GM19035 (cell line): Measurements from ENCODE around the gene FBXL16.

Source experiments
- ATAC-seq: cut with Tn5 transposase; IDR thresholded peaks from one replicate; pipeline ENCODE4 v1.9.1; 2021; ENCODE audit not compliant: unreplicated experiment

The FBXL16 gene

GRCh38 chr16:735982-736453 lies 30.4 kb upstream of the FBXL16 start:
- ATAC-seq, result peak; percentile 34

GRCh38 chr16:734981-735881 lies 29.6 kb upstream of the FBXL16 start:
- ATAC-seq, result no peak

- no peak for ATAC-seq
Measured at GRCh38 chr16:734208-734980, 28.8 kb upstream of the FBXL16 start.

GRCh38 chr16:733382-734207 lies 28.0 kb upstream of the FBXL16 start:
- no peak for ATAC-seq

- no peak for ATAC-seq
Measured at GRCh38 chr16:732936-733335, 27.3 kb upstream of the FBXL16 start.

- no peak for ATAC-seq
Measured at GRCh38 chr16:732332-732731, 26.7 kb upstream of the FBXL16 start.

- no peak for ATAC-seq
Measured at GRCh38 chr16:730666-731509, 25.3 kb upstream of the FBXL16 start.

GRCh38 chr16:729768-730665 lies 24.4 kb upstream of the FBXL16 start:
- no peak for ATAC-seq

- no peak for ATAC-seq
Measured at GRCh38 chr16:728890-729744, 23.5 kb upstream of the FBXL16 start.

GRCh38 chr16:728131-728889 lies 22.7 kb upstream of the FBXL16 start:
- ATAC-seq, result peak; percentile 36

- peak; percentile 13 for ATAC-seq
Measured at GRCh38 chr16:727291-727977, 21.8 kb upstream of the FBXL16 start.

GRCh38 chr16:726438-727290 lies 21.1 kb upstream of the FBXL16 start, which contains the start of the genes CCDC78 and HAGHL:
TSS of gene CCDC78 (minus strand) at chr16:726443. CDS start at chr16:726367, 76 bp downstream.
TSS of gene HAGHL (plus strand) at chr16:727106. CDS start at chr16:727510, 404 bp downstream.
- peak; percentile 32 for ATAC-seq

- no peak for ATAC-seq
Measured at GRCh38 chr16:726188-726437, 20.5 kb upstream of the FBXL16 start.

GRCh38 chr16:725463-726187 lies 20.0 kb upstream of the FBXL16 start:
- no peak for ATAC-seq

- no peak for ATAC-seq
Measured at GRCh38 chr16:725041-725376, 19.4 kb upstream of the FBXL16 start.
